H9 (cell line): ENCODE results near the gene NCR1. TPM values are rescaled to one million over a fixed set of nuclear protein-coding genes. Genes with fewer than 3 reads are reported as not detected.
A peak's percentile ranks its signal among the peaks of the same experiment; 100 is the strongest.

Source experiments
- DNase-seq: peaks from one replicate; pipeline ENCODE4 v3.0.0-alpha.2; 2017
- H2AFZ ChIP-seq: one replicate; pipeline ENCODE4 v1.6.1; 2013; ENCODE audit warnings: mild to moderate bottlenecking, low read length, control low read depth, moderate library complexity
- H2AK5ac ChIP-seq: 2 replicates; pipeline ENCODE4 v1.6.1; 2013; ENCODE audit warnings: low read length, control low read depth, mixed read lengths; ENCODE audit not compliant: insufficient read length
- H2BK120ac ChIP-seq: one replicate; pipeline ENCODE4 v1.6.1; 2013; ENCODE audit warnings: low read depth, mild to moderate bottlenecking, low read length, control low read depth, inconsistent platforms; ENCODE audit not compliant: poor library complexity, severe bottlenecking
- H2BK12ac ChIP-seq: 2 replicates; pipeline ENCODE4 v1.6.1; 2013; ENCODE audit warnings: low read length, control low read depth, mixed read lengths, low read depth; ENCODE audit not compliant: insufficient read length
- H2BK15ac ChIP-seq: 2 replicates; pipeline ENCODE4 v1.6.1; 2013; ENCODE audit warnings: low read depth, low read length, control low read depth
- H2BK20ac ChIP-seq: one replicate; pipeline ENCODE4 v1.6.1; 2013; ENCODE audit warnings: low read depth, mild to moderate bottlenecking, low read length, control low read depth, inconsistent platforms; ENCODE audit not compliant: poor library complexity, severe bottlenecking
- H2BK5ac ChIP-seq: 2 replicates; pipeline ENCODE4 v1.6.1; 2013; ENCODE audit warnings: low read length, control low read depth, mixed read lengths; ENCODE audit not compliant: insufficient read length
- H3K14ac ChIP-seq: 2 replicates; pipeline ENCODE4 v1.6.1; 2013; ENCODE audit warnings: low read length, control low read depth; ENCODE audit not compliant: insufficient read depth
- H3K18ac ChIP-seq: 2 replicates; pipeline ENCODE4 v1.6.1; 2013; ENCODE audit warnings: low read depth, mild to moderate bottlenecking, mixed read lengths, low read length, control low read depth; ENCODE audit not compliant: insufficient read length
- H3K23ac ChIP-seq: 2 replicates; pipeline ENCODE4 v1.6.1; 2013; ENCODE audit warnings: low read length, control low read depth, mixed read lengths, low read depth; ENCODE audit not compliant: insufficient read length
- H3K23me2 ChIP-seq: 2 replicates; pipeline ENCODE4 v1.6.1; 2013; ENCODE audit warnings: low read depth, mild to moderate bottlenecking, mixed read lengths, low read length, control low read depth; ENCODE audit not compliant: insufficient read length, poor library complexity, severe bottlenecking
- H3K27ac ChIP-seq: 2 replicates; pipeline ENCODE4 v1.5.1; 2013; ENCODE audit warnings: low read length, control low read depth, mixed read lengths, low read depth; ENCODE audit not compliant: insufficient read length
- H3K27me3 ChIP-seq: 2 replicates; pipeline ENCODE4 v1.6.1; 2013; ENCODE audit warnings: low read length, control low read depth, inconsistent platforms; ENCODE audit not compliant: insufficient read depth
- H3K4ac ChIP-seq: 2 replicates; pipeline ENCODE4 v1.6.1; 2013; ENCODE audit warnings: low read depth, mild to moderate bottlenecking, control low read depth, inconsistent platforms, low read length, moderate library complexity
- H3K4me1 ChIP-seq: 2 replicates; pipeline ENCODE4 v1.6.1; 2013; ENCODE audit warnings: low read length, control low read depth, inconsistent platforms; ENCODE audit not compliant: insufficient read depth
- H3K4me2 ChIP-seq: 2 replicates; pipeline ENCODE4 v1.6.1; 2013; ENCODE audit warnings: low read length, control low read depth, mixed read lengths; ENCODE audit not compliant: insufficient read length, insufficient read depth
- H3K56ac ChIP-seq: 2 replicates; pipeline ENCODE4 v1.6.1; 2013; ENCODE audit warnings: low read depth, mild to moderate bottlenecking, mixed read lengths, low read length, control low read depth; ENCODE audit not compliant: insufficient read length
- H3K79me1 ChIP-seq: 2 replicates; pipeline ENCODE4 v1.6.1; 2013; ENCODE audit warnings: low read depth, mild to moderate bottlenecking, moderate library complexity, low read length, control low read depth, inconsistent platforms; ENCODE audit not compliant: insufficient read depth, poor library complexity, severe bottlenecking
- H3K79me2 ChIP-seq: 2 replicates; pipeline ENCODE4 v1.6.1; 2013; ENCODE audit warnings: low read length, control low read depth, inconsistent platforms; ENCODE audit not compliant: insufficient read depth
- H3K9ac ChIP-seq: 2 replicates; pipeline ENCODE4 v1.6.1; 2013; ENCODE audit warnings: low read length, control low read depth, mixed read lengths; ENCODE audit not compliant: insufficient read length; ENCODE audit errors: extremely low read depth
- H3K9me3 ChIP-seq: one replicate; pipeline ENCODE4 v1.6.1; 2013; ENCODE audit warnings: low read depth, low read length, inconsistent platforms; ENCODE audit not compliant: control insufficient read depth
- H3T11ph ChIP-seq: one replicate; pipeline ENCODE4 v1.6.1; 2013; ENCODE audit warnings: mild to moderate bottlenecking, low read length, control low read depth, inconsistent platforms
- H4K20me1 ChIP-seq: one replicate; pipeline ENCODE4 v1.6.1; 2013; ENCODE audit not compliant: control insufficient read depth, insufficient read length, insufficient read depth
- H4K5ac ChIP-seq: 2 replicates; pipeline ENCODE4 v1.6.1; 2013; ENCODE audit warnings: low read depth, mild to moderate bottlenecking, mixed read lengths, low read length, control low read depth; ENCODE audit not compliant: insufficient read length
- H4K8ac ChIP-seq: replicated peaks from 2 replicates; pipeline ENCODE4 v1.6.1; 2013; ENCODE audit warnings: low read length, control low read depth, mixed read lengths, low read depth; ENCODE audit not compliant: insufficient read length
- H4K91ac ChIP-seq: 2 replicates; pipeline ENCODE4 v1.6.1; 2013; ENCODE audit warnings: low read depth, mild to moderate bottlenecking, moderate library complexity, mixed read lengths, low read length, control low read depth; ENCODE audit not compliant: insufficient read length
- H3K27ac Mint-ChIP-seq, 3 experiments: 2 replicates in 2 of 3; 3 replicates in 1 of 3; pipeline ENCODE4 v1.8.0; 2020 to 2021; ENCODE audit warnings: mixed read lengths in 3 of 3, mild to moderate bottlenecking in 1 of 3, moderate library complexity in 1 of 3
- H3K27me3 Mint-ChIP-seq: 2 replicates; pipeline ENCODE4 v1.8.0; 2021; ENCODE audit warnings: low read depth, mild to moderate bottlenecking, moderate library complexity, mixed read lengths
- H3K36me3 Mint-ChIP-seq, 3 experiments: 2 replicates in 2 of 3; 3 replicates in 1 of 3; pipeline ENCODE4 v1.8.0; 2020 to 2021; ENCODE audit warnings: low read depth in 3 of 3, mixed read lengths in 3 of 3; ENCODE audit not compliant: insufficient read depth in 1 of 3
- H3K4me1 Mint-ChIP-seq, 2 experiments: 2 replicates each; pipeline ENCODE4 v1.8.0; 2020; ENCODE audit warnings: mixed read lengths in 2 of 2
- H3K4me3 Mint-ChIP-seq, 2 experiments: 2 replicates in 1 of 2; 3 replicates in 1 of 2; pipeline ENCODE4 v1.8.0; 2020 to 2021; ENCODE audit warnings: mild to moderate bottlenecking in 2 of 2, mixed read lengths in 2 of 2, moderate library complexity in 1 of 2
- H3K9me3 Mint-ChIP-seq, 2 experiments: 2 replicates in 1 of 2; 3 replicates in 1 of 2; pipeline ENCODE4 v1.8.0; 2020; ENCODE audit warnings: mild to moderate bottlenecking in 2 of 2, mixed read lengths in 2 of 2, moderate library complexity in 1 of 2
- CTCF ChIP-seq: fragments of 200-600 bp; sonication (generic); conservative IDR thresholded peaks from 3 replicates; pipeline ENCODE4 v1.8.0; 2021; ENCODE audit warnings: antibody characterized with exemption, mild to moderate bottlenecking
- WGBS: extraction: QIAGEN DNeasy Blood & Tissue Kit; methylation state at CpG from one replicate; pipeline ENCODE4 v1.1.7; 2013; ENCODE audit warnings: missing lambda C conversion rate, low lambda C conversion rate, mixed read lengths; ENCODE audit not compliant: insufficient read length; ENCODE audit errors: extremely low coverage; 5-methylcytosine and 5-hydroxymethylcytosine counted together
- total RNA-seq: library from RNA; stranded (reverse); gene quantifications from 2 replicates; pipeline ENCODE4 v1.2.1, GENCODE V29; 2021

The NCR1 gene
- total RNA-seq, 1 experiment from 2014 or later = 2.0 TPM

DNA sequence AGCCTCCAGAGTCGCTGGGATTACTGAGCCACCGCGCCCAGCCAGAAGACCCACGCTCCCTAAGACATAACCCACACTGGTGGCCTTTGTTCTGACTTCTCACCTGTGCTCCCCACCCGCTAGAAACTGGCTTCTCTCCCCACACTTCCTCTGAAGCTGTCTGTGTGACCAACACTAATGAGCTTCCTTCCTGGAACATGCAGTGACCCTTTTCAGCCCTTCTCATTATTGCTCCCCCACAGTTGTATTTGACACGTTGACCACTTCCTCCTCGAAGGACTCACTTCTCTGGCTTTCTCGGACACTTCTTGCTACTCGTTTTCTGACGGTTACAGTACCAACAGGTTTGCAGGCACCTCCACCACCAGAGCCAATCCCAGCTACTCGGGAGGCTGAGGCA is 10.9 kb downstream of the NCR1 start:
- Histone ChIP-seq H3K4ac (no peak overlapping the region), H2BK15ac (no peak overlapping the region), H3K9ac (no peak overlapping the region), H4K5ac (no peak overlapping the region), H2BK120ac (no peak overlapping the region), H3K27me3 (no peaks in the 10 kb centered on the region), H3K4me2 (no peak overlapping the region), H3K79me2 (no peaks in the 10 kb centered on the region), H3K4me1 (no peaks in the 10 kb centered on the region), H3K14ac (0 out of 2 replicates have a peak overlapping the region, but pooled peaks have one; percentile 1), H3K23ac (no peak overlapping the region), H3K9me3 (no peaks in the 10 kb centered on the region), H4K8ac (no peak overlapping the region), H2BK5ac (no peak overlapping the region), H2BK12ac (no peak overlapping the region), H2BK20ac (no peak overlapping the region), H3K56ac (no peak overlapping the region), H2AK5ac (no peak overlapping the region), H3T11ph (no peak overlapping the region), H3K18ac (no peak overlapping the region), H2AFZ (no peak overlapping the region), H3K27ac (no peak overlapping the region), H4K91ac (no peak overlapping the region), H3K23me2 (no peaks in the 10 kb centered on the region), H3K79me1 (no peaks in the 10 kb centered on the region), H4K20me1 (no peaks in the 10 kb centered on the region)
- no CpG with 5 or more reads among the region's 11 CpGs for WGBS
- Mint-ChIP-seq H3K27me3 (no peaks in the 10 kb centered on the region), H3K36me3 (peaks cover 0 to 5% (median 2%) of the 10 kb centered on the region in 3 experiments; a peak in 3 of 7 replicates), H3K27ac (0 out of 7 replicates have a peak overlapping the region, but pooled peaks of 1 of the 3 experiments have one; percentile 7), H3K9me3 (peaks cover 6 to 91% of the 10 kb centered on the region in 2 experiments; a peak in 3 of 5 replicates), H3K4me1 (no peaks in the 10 kb centered on the region), H3K4me3 (no peak overlapping the region)
- DNase-seq = no peak
- TF ChIP-seq CTCF = no peak
